ENCODE results near the gene PRG3.
"Not testable (repeated sequence)": the region's sequence is repeated elsewhere in the genome, so short reads cannot be mapped to it uniquely, and the experiment has no call there.

The PRG3 gene

DNA sequence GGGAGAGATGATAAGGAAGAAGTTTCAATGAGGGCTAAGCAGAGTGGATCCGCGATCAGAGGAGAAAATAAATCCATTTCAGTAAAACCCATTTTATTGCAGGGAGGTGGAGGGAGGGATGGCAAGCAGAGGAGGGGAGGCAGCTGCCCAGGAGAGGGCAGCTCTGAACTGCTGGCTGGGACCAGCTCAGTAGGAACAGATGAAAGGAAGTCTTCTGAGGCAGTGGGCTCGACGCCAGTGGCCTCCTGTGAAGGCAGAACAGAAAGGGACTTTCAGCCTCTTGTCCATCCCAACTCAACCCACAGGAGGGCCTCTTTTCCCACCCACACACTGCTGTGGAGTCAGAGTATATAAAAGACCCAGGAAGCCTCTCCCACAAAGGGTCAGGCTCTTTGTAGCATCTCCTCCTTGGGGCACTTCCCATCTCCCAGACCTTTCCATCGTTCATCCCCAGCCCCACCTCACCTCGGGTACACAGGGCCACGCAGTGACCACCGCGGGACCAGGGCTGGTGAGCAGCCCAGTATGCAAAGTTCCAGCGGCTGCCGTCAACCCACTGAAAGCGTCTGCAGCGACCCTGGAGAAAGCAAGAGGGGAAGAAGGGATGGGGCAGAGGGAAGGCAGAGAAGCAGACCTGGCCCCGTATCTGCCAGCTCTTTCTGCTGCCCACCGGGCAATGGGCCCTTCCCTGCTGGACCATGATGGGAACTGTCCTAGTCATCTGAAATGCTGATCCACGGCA is 6.5 kb upstream of the PRG3 start:
- DNase-seq (ENCODE audit: low read depth) = no peak

DNA sequence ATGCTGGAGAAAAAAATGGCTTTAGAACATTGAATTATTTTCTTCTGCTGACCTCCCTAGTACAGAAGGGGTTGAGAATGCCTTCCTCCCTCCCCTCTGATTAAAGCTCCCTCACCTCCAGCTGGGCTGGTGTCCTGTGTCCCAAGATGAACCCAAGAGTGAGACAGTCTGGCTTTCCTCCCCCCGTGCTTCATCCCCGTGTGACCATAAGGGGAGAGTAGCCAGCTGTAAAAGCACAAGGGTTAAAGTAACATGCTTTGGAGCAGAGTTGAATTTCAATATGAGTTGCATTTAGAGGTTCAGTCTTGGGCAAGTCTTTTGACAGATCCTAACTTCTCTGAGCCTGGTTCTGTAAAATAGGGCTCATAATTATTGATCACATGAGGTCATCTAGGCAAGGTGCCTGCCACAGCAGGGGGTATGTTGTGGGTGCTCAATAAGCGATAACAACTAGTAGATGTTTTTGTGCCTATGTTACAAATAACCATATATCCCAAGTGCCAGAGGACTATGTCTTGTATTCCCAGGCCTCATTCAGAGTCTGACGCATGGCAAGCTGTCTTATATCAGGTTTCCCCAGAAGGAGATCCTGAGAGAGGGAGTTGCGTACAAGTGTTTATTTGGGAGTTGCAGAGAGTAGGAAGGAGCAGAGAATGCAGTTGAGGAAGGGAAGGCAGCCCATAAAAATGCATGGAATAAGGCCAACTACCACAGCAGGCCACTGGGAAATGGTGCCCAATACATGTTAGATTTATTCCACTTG is 5.4 kb upstream of the PRG3 start:
- no peak for DNase-seq (ENCODE audit: low read depth)

DNA sequence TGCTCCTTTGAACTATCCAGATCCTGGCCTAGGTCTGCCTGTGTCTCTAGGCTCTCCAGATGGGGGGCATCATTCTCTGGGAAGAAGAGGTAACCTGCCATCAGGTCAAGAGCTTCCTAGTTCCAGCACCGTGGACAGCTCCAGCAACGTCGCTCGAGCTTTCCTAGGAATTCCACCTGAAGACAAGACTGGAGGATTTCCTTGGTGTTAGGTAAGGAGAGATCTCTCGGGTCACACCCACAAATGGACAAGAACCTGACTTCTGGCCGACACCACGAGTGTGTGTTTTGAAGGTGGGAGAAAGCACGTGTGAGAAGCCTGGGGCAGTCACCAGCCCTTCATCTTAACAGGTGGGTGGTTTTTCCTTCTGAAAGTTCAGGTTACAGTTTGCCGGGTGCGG is 1.2 kb downstream of the PRG3 start:
- DNase-seq (ENCODE audit: low read depth) = no peak

DNA sequence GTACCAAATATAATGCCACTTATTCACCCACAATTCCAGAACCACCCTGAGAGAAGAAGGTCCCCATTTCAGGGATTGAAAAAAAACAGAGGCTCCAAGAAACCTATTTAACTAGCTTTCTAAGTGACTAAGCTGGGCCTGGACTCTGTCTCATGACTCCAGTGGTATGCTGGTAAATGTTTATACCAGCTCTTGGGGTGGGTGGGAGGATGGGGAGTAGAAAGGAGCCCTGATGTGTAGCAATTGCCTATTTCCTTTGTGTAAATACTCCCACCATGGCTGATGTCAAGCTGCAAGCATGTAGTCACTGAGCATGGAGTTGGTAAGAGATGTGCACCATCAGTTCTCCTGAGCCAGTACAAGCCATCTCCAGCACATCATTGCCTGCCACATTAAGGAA is 2.8 kb downstream of the PRG3 start:
- DNase-seq (ENCODE audit: low read depth) = no peak

DNA sequence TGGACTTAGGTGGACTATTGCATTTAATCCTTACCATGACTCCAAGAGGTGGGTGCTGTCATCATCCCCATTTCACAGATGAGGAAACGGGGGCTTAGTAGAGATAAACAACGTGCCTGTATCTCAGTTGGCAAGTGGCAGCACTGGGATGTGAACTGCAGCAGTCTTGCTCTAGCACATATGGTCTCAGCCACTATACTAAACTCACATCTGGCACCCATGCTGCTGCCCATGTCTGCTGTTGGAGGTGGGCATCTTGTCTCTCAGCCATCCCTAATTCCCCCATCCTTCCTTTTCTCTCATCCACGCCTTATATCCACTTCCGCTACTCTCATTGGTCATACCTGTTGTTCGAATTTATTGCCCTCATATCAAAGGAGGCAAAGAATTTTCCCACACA is 3.8 kb downstream of the PRG3 start:
- DNase-seq (ENCODE audit: low read depth) = no peak

DNA sequence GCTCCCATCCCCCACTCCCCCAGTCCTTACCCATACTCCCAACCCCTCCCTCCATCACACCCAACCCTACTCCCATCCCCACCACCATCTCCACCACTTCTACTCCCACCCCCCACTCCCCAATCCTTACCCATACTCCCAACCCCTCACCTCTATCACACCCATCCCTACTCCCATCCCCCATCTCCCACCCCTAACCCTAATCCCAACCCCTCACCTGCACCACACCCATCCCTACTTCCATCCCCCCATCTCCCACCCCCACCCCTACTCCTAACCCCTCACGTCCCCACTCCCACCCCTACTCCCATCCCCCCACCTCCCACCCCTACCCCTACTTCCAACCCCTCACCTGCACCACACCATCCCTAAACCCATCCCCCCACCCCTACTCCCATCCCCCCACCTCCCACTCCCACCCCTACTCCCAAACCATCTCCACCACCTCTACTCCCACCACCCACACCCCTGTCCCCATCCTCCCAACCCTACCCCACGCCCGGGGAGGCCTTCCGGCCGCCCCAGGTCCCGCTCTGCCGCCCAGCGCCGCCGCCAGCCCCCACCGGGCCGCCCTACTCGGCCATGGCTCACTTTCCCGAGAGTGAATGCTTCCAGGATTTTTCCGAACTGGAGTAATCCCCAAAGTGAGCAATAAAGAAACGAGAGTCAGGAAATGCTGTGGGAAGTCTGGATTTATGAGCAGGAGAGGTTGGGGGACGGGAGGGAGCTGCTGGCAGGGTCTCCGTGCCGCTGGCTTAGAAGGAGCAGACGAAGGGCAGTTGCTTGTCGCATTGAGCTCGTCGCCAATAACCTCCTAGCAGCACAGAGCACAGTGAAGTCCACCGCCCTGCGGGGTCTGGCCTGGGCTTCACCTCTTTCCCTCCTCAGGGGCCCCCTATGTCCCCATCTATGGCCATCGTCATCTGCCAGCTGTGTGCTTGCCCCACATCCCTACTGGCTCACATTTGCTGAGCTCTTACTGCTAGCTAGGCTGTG is 4.6 kb downstream of the PRG3 start:
- DNase-seq (ENCODE audit: low read depth) = no peak

DNA sequence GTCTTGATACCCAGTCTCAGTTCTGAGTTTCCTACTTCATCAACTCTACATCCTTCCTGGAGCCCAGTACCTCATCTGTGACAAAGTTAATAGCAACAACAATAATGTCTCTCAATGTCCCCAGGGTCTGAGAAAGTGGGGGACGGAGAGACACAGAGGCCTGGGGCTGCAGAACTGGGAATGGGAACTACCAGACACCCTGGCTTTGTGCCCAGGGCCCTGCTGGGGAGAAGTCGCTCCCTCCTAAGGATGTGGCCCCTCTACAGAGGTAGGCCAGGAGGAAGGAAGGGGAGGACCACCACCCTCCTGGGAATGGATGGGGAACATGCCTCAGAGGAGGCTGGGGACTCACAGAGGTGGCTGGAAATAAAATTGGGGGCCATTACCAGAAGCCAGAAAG is 5.5 kb downstream of the PRG3 start:
- no peak for DNase-seq (ENCODE audit: low read depth)

DNA sequence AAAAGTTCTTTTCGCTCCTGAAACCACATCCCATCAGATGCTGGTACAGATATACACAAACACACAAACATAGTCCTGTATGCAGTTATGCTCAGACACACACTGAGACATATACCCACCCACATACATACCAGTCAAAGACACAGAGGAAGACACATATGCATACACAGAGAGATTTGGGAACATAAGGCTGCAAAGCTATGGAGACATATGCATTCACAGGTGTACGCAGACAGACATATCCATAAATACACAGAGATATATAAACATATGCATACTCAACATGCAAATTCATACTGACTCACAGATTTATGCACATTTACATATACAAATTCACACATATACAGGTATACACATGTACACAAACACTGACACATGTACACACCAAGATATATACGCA is 6.0 kb downstream of the PRG3 start:
- DNase-seq (ENCODE audit: low read depth) = no peak

DNA sequence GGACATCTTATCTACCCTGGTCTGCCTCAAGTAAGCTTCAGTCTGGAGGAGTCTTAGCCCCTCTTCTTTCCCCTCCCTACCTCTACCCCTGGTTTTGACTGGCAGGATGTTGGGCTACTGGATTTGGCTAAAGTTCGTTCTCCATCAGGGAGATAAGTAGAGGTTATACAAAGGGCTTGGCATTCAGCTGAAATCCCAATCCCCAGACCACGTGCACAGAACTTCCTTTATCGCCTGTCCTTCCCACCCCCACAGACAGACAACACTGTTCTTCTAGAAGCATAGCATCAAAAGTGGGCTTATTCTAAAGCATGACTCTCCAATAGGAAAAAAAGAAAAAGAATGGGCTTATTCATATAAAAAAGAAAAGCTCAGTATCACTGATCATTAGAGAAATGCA is 7.8 kb downstream of the PRG3 start:
- DNase-seq (ENCODE audit: low read depth) = no peak

DNA sequence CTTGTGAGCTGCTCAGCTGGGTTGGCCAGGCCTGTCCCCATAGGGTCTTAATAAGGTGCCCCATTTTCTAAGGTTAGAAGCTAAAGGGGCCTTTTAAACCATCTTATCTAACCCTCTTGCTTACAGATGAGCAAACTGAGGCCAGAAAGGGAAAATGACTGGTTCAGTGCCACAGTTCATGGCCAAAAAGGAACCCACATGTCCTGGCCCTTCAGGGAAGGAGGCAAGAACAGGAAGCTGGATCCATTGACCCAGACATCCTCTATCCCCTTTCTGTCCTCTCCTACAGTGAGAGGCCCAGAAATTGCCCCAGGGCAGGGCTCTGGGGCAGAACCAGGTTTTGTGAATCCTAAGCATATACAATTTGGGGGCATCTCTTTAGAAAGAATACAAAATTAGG is 10.0 kb downstream of the PRG3 start:
- no peak for DNase-seq (ENCODE audit: low read depth)

DNA sequence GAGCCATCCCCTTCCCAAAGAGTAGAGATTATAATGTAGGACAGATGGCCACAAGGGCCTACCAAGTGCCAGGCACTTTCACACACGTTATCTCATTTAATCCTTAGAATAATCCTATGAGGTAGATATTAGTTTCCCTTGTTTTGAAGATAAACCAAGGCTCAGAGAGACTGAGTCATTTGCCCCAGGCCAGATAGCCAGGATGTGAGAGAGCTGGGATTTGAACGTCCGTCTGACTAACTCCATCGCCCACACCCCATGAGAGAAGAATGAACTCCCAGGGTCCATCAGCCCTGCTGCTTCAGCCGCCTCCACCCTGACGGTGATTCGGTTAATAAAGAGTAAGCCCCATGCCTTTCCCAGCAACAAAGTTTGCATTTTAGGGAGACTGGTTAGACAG is 10.7 kb downstream of the PRG3 start:
- no peak for DNase-seq (ENCODE audit: low read depth)

DNA sequence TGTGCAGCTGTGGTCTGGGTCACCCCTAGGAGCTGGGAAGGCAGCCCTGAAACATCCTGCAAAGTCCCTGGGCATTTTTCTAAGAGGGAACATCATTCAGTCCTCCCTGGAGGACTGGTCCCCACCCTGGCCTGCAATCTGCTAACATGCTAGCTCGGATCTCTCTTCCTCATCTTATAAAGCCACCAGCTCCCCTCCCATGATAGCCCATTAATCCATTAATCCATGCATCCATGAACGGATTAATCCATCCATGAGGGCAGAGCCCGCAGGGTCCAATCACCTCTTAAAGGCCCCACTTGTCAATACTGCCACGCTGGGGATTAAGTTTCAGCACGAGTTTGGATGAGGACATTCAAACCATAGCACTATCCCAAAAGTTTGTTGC is 12.1 kb downstream of the PRG3 start:
- no peak for DNase-seq (ENCODE audit: low read depth)

DNA sequence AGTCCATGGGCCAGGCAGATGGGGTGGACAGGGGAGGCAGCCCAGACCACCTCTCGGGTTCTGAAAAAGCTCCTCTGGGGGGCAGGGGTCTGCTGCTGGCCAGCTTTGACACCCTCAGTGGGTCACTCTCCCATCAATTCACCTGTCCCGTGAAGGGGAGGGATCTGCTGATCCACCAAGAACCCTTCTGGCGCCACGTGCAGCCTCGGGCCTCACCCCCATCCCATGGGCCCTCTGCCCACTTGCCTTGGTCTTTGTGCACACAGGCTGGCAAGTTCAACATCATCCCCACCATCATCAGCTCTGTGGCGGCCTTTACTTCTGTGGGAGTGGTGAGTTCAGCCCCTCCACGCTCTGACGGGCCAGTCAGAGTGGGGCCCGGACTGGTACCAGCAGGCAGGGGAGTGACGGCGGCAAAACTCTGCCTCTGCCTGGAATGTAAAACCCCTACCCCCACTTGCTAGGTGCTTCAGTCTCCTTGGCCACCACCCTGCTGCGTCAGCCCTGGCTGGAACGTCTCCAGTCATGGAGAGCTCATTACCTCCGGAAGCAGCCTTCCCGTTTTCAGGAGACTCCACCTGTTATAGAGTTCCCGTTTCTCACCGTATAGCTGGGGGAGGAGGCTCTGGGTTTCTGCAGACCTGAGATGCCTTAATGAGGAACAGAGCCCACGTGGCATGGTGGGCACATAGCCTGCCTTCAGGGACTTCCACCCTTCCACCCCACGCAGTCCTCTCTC is 12.7 kb downstream of the PRG3 start:
- no peak for DNase-seq (ENCODE audit: low read depth)

DNA sequence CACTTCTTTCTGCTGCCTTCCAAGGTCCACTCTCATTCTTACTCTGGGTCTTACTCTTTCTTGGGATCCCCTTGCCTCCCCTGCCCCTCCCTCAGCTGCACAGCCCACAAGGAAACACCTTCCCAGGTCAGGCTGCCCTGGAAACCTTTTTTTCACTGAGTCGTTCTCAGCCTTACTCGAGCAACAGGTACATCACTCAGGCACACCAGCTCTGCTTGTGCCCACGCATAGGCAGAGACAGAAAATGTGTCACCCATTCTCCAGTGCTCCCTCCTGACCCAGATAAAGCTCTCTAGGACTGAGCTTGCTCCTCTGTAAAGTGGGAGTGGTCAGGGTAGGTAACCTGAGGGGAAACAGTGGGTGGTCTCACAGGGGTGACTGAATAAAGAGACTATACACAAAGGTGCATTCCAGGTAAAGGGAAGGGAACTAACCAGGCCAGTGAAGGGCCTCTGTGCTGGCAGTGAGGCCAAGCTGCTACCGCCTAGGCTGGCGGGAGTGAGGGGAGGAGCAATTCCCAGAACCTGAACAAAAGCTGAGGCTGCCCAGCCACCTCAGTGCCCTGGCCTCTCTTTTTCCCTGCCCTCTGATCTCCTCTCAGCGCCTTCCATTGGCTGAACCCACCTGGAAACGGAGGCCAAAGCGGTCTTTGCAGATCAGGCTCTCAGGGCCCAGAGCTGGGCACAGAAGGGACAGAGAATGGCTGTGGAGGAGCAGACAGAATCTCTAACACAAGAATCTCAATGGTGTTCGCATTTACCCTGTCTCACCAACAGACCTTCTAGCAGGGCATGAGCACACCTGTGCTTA is 15.9 kb downstream of the PRG3 start:
- no peak for DNase-seq (ENCODE audit: low read depth)

DNA sequence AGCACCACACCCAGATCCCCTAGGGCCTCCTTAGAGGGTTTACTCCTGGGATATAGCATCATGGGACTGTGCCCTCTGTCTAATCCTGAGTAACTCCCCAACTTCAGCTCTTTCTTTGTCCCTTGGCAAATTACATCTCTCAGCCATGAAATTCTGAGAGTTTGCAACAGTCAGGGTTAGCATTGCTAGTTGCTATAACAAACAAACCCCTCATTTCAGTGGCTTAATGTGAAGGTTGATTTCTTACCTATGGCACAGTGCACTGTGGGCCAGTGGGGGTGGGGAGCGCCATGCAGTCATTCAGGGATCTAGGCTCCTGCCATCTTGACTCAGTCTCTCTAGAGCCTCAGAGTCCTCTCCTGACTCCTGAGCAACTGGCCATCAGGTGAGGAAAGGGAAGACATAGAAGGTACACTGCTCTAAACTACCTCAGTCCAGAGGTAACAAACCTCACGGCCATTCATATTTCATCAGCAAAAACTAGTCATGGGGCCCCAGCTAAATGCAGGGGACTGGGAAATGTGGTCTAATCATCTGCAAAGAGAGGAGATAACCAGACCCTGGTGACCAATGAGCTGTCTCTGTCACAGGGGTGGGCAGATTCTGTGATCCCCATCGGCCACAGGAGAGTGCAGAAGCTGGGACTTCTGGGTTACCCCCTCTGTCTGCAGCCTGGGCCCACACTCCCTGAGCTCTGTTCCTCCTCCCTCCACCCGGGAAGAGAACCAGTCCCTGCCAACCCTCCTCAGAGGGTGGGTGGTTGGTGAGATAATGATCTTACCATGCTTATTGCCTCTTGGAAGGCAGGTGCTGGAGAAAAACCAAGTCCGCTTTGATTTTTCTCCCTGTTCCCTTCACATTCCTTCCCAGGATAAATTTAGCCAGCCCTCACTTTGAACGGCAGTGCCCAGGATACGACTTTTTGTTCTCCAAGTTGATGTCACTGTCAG is 17.5 kb downstream of the PRG3 start:
- no peak for DNase-seq (ENCODE audit: low read depth)

DNA sequence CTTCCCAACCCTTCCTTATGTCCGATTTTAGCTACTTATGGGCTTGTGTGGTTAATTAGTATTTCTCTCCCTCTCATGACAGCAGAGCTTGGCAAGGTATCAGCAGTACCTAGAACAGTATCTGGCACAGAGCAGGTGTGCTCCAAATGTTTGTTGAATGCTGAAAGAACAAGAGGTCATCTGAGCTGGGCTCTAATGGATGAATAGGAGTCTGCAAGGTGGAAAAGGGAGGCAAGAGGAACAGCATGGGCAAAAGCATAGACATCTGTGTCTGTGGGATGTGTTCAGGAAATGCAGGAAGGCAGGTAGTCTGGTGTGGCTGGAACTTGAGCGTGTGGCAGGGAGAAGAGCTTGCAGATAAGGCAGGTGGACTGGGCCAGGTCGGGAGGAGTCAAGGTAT is 19.0 kb downstream of the PRG3 start:
- no peak for DNase-seq (ENCODE audit: low read depth)

DNA sequence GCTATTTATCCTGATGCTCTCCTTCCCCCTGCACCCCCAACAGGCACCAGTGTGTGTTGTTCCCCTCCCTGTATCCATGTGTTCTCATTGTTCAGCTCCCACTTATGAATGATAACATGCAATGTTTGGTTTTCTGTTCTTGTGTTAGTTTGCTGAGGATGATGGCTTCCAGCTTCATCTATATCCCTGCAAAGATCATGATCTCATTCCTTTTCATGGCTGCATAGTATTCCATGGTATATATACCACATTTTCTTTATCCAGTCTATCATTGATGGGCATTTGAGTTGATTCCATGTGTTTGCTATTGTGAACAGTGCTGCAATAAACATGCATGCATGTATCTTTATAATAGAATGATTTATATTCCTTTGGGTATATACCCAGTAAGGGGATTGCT is 19.5 kb downstream of the PRG3 start:
- DNase-seq (ENCODE audit: low read depth) = not testable (repeated sequence)

DNA sequence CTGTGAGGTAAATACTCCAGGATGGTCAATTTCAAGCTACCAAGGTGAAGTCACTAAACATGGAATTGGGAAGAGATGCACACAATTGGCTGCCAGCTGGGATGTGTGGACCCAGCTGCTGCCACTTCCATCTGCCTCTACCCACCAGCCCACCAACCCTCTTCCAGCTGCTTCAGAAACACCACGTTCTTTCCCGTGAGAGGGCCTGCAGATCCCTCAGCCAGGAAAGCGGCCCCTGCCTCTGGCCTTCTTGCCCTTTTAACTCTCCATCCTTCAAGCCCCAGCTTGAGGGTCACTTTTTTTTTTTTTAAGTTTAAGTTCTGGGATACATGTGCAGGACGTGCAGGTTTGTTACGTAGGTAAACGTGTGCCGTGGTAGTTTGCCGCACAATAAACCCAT is 20.0 kb downstream of the PRG3 start:
- DNase-seq (ENCODE audit: low read depth) = no peak

DNA sequence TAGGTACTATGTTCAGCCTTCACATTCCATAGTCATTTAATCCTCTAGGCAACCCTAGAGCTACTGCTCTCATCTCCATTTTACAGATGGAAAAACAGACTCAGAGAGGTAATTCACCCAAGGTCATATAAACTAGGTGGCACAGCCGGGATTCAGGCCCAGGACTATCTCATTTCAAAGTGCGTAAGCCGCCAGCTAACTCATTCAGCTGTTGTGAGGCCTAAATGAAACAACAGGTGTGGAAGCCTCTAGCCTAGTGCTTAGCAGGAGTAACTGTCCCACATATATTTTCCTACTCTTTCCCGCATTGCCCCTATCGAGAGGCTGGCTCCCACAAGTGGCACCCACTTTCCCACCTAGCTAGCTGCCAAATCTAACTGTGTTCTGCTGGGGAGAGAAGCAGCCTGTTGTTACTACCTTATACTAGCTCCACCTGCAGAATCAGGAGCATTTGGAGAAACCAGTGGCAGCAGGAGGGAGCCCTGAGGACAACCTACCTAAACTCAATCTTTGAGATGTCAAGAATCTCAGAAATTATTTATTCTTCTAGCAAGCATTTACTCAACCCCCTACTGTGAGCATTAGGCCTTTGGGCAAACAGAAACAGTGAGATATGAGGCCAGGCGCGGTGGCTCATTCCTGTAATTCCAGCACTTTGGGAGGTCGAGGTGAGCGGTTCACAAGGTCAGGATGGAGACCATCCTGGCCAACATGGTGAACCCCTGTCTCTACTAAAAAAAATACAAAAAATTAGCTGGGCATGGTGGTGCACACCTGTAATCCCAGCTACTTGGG is 20.9 kb downstream of the PRG3 start:
- no peak for DNase-seq (ENCODE audit: low read depth)

Data from activated gamma-delta T cell treated with anti-CD3 and anti-CD28 coated beads, Interleukin-2, amount 50 U/mL, for 16 hours (primary cell).